ENCODE results near the gene CHAT. TPM values are rescaled to one million over a fixed set of nuclear protein-coding genes. Genes with fewer than 3 reads are reported as not detected.

The CHAT gene
- total and polyA plus RNA-seq, 9 donors, result 0.32 TPM; not detected in 8

DNA sequence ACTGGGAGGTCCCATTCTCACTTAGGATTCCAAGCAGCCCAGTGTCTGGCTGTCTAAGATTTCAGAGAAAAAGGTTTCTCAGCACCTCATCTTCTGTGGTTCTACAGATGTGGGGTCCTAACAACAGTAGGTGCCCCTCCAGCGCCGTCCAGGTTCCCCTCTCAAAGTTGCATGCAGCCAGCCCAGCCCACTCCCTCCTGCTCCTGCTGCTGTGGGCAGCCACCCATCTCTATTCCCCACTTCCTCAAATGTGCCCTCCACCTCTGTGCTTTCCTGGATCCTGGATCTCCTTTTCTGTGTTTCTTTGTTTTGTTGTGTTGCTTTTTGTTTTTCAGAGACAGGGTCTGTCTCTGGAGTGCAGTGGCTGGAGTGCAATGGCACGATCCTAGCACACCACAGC is 17.0 kb upstream of the CHAT start:
- H3K27ac ChIP-seq (ENCODE audit: low read length), result no peak overlapping the region
- no peaks in the 10 kb centered on the region for H3K9me3 ChIP-seq (replicated peaks; ENCODE audit: control insufficient read depth, low read depth, low read length)
- DNase-seq, result no peak
- 64% methylated on average over 3 of the region's 3 CpGs for WGBS (ENCODE audit: insufficient coverage)
- H3K27me3 ChIP-seq (ENCODE audit: control insufficient read depth, insufficient read depth, low read length), result peaks cover 3% of the 10 kb centered on the region
- H3K4me3 ChIP-seq (ENCODE audit: low read length), result no peak overlapping the region
- H3K36me3 ChIP-seq (ENCODE audit: control insufficient read depth, insufficient read depth, low read length), result no peaks in the 10 kb centered on the region
- H3K4me1 ChIP-seq (ENCODE audit: control insufficient read depth, insufficient read depth, low read length), result no peaks in the 10 kb centered on the region

DNA sequence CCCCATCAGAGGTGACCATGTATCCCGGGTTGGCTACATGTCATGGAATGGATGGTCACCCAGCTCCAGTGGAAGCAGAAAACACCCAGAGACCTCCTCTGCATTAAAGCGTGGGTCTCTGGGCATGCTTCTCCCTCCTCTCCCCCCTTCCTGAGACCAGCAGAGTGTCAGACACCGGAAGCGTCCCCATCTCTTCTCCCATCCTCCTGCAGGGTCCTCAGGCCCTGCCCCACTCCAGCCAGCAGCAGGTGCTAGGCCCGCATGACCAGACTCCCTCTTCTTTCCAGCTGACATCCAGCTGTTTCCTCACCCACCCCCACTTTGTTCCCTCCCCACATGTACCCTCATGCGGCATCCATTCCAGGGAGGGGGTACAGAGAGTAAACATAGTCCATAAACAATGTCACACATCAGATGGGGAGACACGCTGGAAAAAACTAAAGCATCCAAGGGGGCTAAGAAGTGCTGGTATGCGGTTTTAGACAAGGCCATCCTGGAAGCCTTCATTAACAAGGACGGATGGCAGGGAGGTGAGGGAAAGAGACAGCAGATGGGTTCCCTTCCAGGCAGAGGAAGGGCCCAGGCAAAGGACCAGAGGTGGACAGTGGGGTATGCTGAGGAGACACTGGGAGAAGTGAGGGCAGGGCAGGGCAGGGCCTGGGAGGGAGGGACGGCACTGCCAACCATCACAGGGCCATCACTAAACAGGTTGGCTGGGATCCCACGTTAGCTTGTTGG is 16.2 kb upstream of the CHAT start:
- H3K27me3 ChIP-seq (ENCODE audit: control insufficient read depth, insufficient read depth, low read length), result peaks cover 3% of the 10 kb centered on the region
- no peaks in the 10 kb centered on the region for H3K36me3 ChIP-seq (ENCODE audit: control insufficient read depth, insufficient read depth, low read length)
- WGBS (ENCODE audit: insufficient coverage), result 75% methylated on average over 8 of the region's 11 CpGs
- no peak overlapping the region for H3K4me3 ChIP-seq (ENCODE audit: low read length)
- DNase-seq, result no peak
- H3K4me1 ChIP-seq (ENCODE audit: control insufficient read depth, insufficient read depth, low read length), result no peaks in the 10 kb centered on the region
- H3K27ac ChIP-seq (ENCODE audit: low read length), result no peak overlapping the region
- H3K9me3 ChIP-seq (replicated peaks; ENCODE audit: control insufficient read depth, low read depth, low read length), result no peaks in the 10 kb centered on the region

DNA sequence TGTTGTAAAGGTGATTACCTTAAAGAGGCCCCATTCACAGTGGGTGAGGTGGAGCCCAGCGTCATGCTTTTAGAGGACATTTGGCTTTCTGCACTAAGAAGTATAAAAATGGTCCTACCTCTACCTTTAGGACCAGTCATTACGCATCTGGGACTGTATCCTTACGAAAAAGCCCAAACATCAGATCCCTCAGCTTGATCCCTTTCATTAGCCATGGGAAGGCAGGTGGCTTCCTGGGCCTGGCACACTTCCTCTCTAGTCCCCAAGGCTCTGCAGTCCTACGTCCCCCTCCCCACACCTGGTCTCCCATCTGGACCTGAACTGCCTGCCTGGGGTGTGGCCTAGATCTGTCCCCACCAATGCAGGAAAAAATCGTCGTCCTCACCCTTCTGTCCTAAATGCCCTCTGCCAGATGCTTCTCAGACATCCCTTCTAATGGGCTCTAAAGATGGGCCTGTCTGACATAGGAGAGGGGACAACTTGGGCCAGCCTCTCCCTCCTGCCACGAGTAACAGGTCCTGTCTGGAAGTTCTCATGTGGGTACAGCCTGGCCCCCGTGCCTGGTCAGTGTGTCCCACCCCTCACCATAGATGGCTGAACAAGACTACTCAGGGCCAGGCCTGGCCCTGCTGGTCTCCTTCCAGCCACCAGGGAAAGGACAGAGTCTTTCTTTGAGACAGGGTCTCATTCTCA is 15.5 kb upstream of the CHAT start:
- Histone ChIP-seq H3K36me3 (ENCODE audit: control insufficient read depth, insufficient read depth, low read length) (no peaks in the 10 kb centered on the region), H3K27ac (ENCODE audit: low read length) (no peak overlapping the region), H3K4me3 (ENCODE audit: low read length) (no peak overlapping the region), H3K4me1 (ENCODE audit: control insufficient read depth, insufficient read depth, low read length) (no peaks in the 10 kb centered on the region), H3K27me3 (ENCODE audit: control insufficient read depth, insufficient read depth, low read length) (peaks cover 5% of the 10 kb centered on the region), H3K9me3 (replicated peaks; ENCODE audit: control insufficient read depth, low read depth, low read length) (no peaks in the 10 kb centered on the region)
- no peak for DNase-seq
- WGBS (ENCODE audit: insufficient coverage), result 58% methylated on average over 6 of the region's 8 CpGs

DNA sequence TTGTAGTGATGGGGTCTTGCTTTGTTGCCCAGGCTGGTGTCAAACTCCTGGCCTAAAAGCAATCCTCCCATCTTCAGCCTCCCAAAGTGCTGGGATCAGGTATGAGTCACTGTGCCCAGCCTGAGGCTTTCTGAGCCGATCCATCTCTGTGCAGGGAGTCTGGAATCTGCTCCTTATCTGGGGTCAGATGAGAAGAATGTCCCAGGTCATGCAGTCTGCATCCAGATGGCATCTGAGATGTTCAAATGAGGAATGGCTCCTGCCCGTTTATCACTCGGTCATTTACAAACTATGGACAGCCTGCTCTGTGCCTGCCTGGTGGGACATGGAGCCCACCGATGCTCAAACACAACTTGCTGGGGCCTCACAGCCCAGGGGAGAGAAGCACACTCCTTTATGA is 14.9 kb upstream of the CHAT start:
- DNase-seq, result no peak
- no peak overlapping the region for H3K27ac ChIP-seq (ENCODE audit: low read length)
- H3K4me1 ChIP-seq (ENCODE audit: control insufficient read depth, insufficient read depth, low read length), result no peaks in the 10 kb centered on the region
- 55% methylated on average over 2 of the region's 4 CpGs for WGBS (ENCODE audit: insufficient coverage)
- H3K27me3 ChIP-seq (ENCODE audit: control insufficient read depth, insufficient read depth, low read length), result peaks cover 5% of the 10 kb centered on the region
- no peaks in the 10 kb centered on the region for H3K36me3 ChIP-seq (ENCODE audit: control insufficient read depth, insufficient read depth, low read length)
- H3K4me3 ChIP-seq (ENCODE audit: low read length), result no peak overlapping the region
- H3K9me3 ChIP-seq (replicated peaks; ENCODE audit: control insufficient read depth, low read depth, low read length), result no peaks in the 10 kb centered on the region

DNA sequence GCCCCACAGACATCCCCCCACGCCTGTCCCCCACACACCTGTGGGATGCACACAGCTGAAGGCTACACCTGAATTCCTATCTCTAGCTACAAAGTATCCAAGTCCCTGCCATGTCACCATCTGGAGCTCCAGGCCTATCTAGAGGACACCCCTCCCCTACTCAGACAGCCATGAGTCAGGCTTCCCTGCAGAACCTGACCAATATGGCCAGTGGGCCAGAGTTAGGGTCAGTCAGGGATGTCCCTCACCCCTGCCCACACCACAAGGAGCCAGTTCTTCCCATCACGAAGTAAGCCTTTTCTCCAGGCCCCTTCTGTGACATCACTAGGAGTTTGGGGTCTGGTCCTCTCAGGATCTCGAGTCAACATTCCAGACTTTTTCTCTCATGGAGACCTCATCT is 14.3 kb upstream of the CHAT start:
- H3K36me3 ChIP-seq (ENCODE audit: control insufficient read depth, insufficient read depth, low read length), result no peaks in the 10 kb centered on the region
- WGBS (ENCODE audit: insufficient coverage), result 69% methylated on average over 3 of the region's 3 CpGs
- DNase-seq, result no peak
- no peaks in the 10 kb centered on the region for H3K9me3 ChIP-seq (replicated peaks; ENCODE audit: control insufficient read depth, low read depth, low read length)
- H3K4me3 ChIP-seq (ENCODE audit: low read length), result no peak overlapping the region
- H3K27me3 ChIP-seq (ENCODE audit: control insufficient read depth, insufficient read depth, low read length), result peaks cover 5% of the 10 kb centered on the region
- H3K4me1 ChIP-seq (ENCODE audit: control insufficient read depth, insufficient read depth, low read length), result no peaks in the 10 kb centered on the region
- H3K27ac ChIP-seq (ENCODE audit: low read length), result no peak overlapping the region

DNA sequence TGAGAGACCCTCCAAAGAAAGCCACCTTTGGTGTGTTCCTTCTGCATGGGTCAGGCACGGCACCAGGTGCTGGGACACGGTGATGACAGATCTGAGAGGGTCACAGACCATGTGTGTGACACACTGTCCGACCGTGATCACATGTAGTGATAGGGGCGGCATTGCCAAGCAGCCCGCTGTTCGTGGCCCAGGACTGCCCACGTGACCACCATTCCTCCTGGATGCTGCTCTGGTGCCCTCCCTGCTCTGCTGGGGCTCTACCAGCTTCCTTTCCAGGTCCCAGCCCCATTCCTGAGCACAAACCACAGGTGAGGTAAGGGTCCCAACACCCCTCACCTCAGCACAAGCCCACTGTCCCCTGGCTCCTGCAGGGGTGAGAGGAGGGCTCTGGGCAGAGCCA is 13.8 kb upstream of the CHAT start:
- 85% methylated on average over 8 of the region's 8 CpGs for WGBS (ENCODE audit: insufficient coverage)
- no peak overlapping the region for H3K4me3 ChIP-seq (ENCODE audit: low read length)
- DNase-seq, result no peak
- peaks cover 5% of the 10 kb centered on the region for H3K27me3 ChIP-seq (ENCODE audit: control insufficient read depth, insufficient read depth, low read length)
- no peak overlapping the region for H3K27ac ChIP-seq (ENCODE audit: low read length)
- H3K9me3 ChIP-seq (replicated peaks; ENCODE audit: control insufficient read depth, low read depth, low read length), result no peaks in the 10 kb centered on the region
- H3K4me1 ChIP-seq (ENCODE audit: control insufficient read depth, insufficient read depth, low read length), result no peaks in the 10 kb centered on the region
- no peaks in the 10 kb centered on the region for H3K36me3 ChIP-seq (ENCODE audit: control insufficient read depth, insufficient read depth, low read length)

DNA sequence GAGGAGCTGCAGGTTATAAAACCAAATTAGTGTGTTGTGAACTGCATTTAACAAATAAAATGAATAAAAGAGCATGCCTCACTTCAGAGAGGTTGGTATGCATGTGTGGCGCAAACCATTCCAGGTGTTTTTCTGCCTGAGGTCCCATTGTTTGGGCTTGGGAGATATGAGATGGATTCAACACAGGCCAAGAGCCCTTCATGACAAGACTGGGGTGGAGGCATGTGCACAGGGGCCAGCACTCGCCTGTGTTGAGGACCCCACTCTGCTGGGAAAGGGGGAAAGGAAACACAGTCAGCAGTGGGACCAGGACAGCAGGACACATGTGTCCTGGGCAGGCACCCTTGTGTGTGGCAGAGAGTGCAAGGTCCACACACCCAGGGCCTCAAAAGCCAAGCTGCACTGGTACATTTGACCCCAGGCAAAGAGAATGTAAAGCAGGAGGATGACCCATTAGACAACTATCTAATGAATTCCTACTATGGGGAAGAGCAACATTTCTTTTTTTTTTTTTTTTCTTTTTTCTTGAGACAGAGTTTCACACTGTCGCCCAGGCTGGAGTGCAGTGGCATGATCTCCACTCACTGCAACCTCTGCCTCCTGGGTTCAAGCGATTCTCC is 12.9 kb upstream of the CHAT start:
- H3K4me1 ChIP-seq (ENCODE audit: control insufficient read depth, insufficient read depth, low read length), result no peaks in the 10 kb centered on the region
- DNase-seq, result no peak
- peaks cover 8% of the 10 kb centered on the region for H3K27me3 ChIP-seq (ENCODE audit: control insufficient read depth, insufficient read depth, low read length)
- no peaks in the 10 kb centered on the region for H3K9me3 ChIP-seq (replicated peaks; ENCODE audit: control insufficient read depth, low read depth, low read length)
- no peak overlapping the region for H3K27ac ChIP-seq (ENCODE audit: low read length)
- H3K4me3 ChIP-seq (ENCODE audit: low read length), result no peak overlapping the region
- 54% methylated on average over 3 of the region's 4 CpGs for WGBS (ENCODE audit: insufficient coverage)
- H3K36me3 ChIP-seq (ENCODE audit: control insufficient read depth, insufficient read depth, low read length), result no peaks in the 10 kb centered on the region

DNA sequence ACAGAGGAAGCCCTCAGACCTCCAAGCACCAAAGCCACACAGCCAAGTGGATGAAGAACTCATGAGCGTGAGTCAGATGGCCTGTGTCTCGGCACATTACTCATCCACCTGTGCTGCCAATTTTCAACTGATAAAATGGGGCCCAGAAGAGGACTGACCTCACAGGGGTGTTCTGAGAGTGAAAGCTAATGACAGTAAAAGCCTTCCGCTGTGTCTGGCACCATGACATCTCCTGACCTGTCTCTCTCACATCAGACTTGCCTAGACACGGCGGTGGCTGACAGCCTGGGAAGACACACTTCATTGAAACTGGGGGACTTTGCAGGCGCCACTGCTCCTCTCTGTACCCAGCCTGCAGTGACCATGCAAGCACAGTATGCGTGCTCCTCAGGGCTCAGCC is 12.0 kb upstream of the CHAT start:
- Histone ChIP-seq H3K27ac (ENCODE audit: low read length) (no peak overlapping the region), H3K4me3 (ENCODE audit: low read length) (no peak overlapping the region), H3K36me3 (ENCODE audit: control insufficient read depth, insufficient read depth, low read length) (no peaks in the 10 kb centered on the region), H3K27me3 (ENCODE audit: control insufficient read depth, insufficient read depth, low read length) (peaks cover 5% of the 10 kb centered on the region), H3K9me3 (replicated peaks; ENCODE audit: control insufficient read depth, low read depth, low read length) (no peaks in the 10 kb centered on the region), H3K4me1 (ENCODE audit: control insufficient read depth, insufficient read depth, low read length) (no peaks in the 10 kb centered on the region)
- no peak for DNase-seq
- 73% methylated on average over 5 of the region's 7 CpGs for whole genome bisulfite sequencing (ENCODE audit: insufficient coverage)

DNA sequence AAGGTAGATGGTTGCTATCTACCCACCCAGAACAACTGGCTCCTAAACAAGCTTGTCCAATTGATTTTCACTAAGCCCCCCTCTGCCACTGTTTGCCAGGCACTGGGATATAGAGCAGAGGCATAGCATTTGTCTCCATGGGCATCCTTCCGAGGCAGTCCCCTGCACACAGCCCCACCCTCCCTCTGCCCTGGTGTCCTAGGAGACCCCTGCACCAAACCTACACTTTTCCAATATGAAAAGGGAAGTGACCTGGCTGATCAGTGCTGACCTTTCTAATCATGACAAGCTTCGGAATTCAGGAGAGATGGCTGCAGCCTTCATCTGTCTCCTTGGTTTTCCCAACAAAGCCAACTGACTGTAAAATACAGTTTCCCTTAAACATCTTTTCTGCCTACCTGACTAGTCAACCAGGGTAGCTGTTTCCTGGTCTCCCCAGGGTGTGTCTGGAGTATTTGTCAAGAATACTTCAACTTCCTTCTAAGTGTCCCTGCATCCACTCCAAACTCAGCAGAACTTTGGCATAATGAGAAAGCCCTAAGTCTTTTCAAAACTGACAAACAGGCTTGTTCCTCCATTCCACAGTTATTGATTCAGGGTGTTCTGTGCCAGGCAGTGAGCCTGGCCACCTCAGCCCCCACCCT is 11.3 kb upstream of the CHAT start:
- H3K4me1 ChIP-seq (ENCODE audit: control insufficient read depth, insufficient read depth, low read length), result no peaks in the 10 kb centered on the region
- no peaks in the 10 kb centered on the region for H3K9me3 ChIP-seq (replicated peaks; ENCODE audit: control insufficient read depth, low read depth, low read length)
- H3K27me3 ChIP-seq (ENCODE audit: control insufficient read depth, insufficient read depth, low read length), result peaks cover 11% of the 10 kb centered on the region
- DNase-seq, result no peak
- 100% methylated on average over 1 of the region's 2 CpGs for WGBS (ENCODE audit: insufficient coverage)
- no peak overlapping the region for H3K4me3 ChIP-seq (ENCODE audit: low read length)
- H3K27ac ChIP-seq (ENCODE audit: low read length), result no peak overlapping the region
- H3K36me3 ChIP-seq (ENCODE audit: control insufficient read depth, insufficient read depth, low read length), result no peaks in the 10 kb centered on the region

Data from muscle of leg (tissue), 11 donors.